IMR-90 (cell line): ENCODE measurements around the gene PPFIBP2. TPM values are rescaled to one million over a fixed set of nuclear protein-coding genes. Genes with fewer than 3 reads are reported as not detected.

Source experiments
- CTCF ChIP-seq: conservative IDR thresholded peaks from 2 replicates; pipeline ENCODE4 v1.5.1; 2012; ENCODE audit warnings: mild to moderate bottlenecking, low read depth, low read length, improper control_type of control experiment
- polyA plus RNA-seq, 3 experiments: library from polyadenylated mRNA; depleted of rRNA; stranded (reverse); fragments of >200 nt; gene quantifications; 2 replicates each; pipeline ENCODE4 v1.2.3, GENCODE V29; 2012; ENCODE audit warnings: low replicate concordance in 1 of 3
- total RNA-seq: library from RNA; depleted of rRNA; stranded (reverse); fragments of >200 nt; gene quantifications from 2 replicates; pipeline ENCODE4 v1.2.3, GENCODE V29; 2012

PPFIBP2 gene
- total and polyA plus RNA-seq, 2 of the 4 experiments (the other 2 are of a cell fraction): 6.0 to 11.8 TPM

GRCh38 chr11:7538466-7539454 lies 25.0 kb downstream of the PPFIBP2 start (continued):
- no peak for TF ChIP-seq CTCF
